Adrenal gland (tissue), 5 donors: Measurements from ENCODE around the gene ST6GALNAC3.

ENCODE experiments used
- POLR2A ChIP-seq, 2 donors: fragments of 450-650 bp; IDR thresholded peaks; one replicate each; pipeline ENCODE4 v1.6.1; 2017; ENCODE audit warnings: antibody characterized with exemption in 2 of 2, mild to moderate bottlenecking in 2 of 2, moderate library complexity in 1 of 2
- TF ChIP-seq, protein P1 (sequence below), 6 experiments: fragments of 450-650 bp in 4 of 6; fragments of 200-600 bp in 2 of 6; sonication (generic) in 1 of 6; IDR thresholded peaks; 1 replicate in 5 of 6; 2 replicates in 1 of 6; pipeline versions ENCODE4 v1.5.1 to v1.8.0; 2016 to 2021; ENCODE audit warnings: antibody characterized with exemption in 6 of 6, mild to moderate bottlenecking in 2 of 6, moderate library complexity in 1 of 6
- donor health status: DM: no; HTN: no; CAD: no.

DNA sequence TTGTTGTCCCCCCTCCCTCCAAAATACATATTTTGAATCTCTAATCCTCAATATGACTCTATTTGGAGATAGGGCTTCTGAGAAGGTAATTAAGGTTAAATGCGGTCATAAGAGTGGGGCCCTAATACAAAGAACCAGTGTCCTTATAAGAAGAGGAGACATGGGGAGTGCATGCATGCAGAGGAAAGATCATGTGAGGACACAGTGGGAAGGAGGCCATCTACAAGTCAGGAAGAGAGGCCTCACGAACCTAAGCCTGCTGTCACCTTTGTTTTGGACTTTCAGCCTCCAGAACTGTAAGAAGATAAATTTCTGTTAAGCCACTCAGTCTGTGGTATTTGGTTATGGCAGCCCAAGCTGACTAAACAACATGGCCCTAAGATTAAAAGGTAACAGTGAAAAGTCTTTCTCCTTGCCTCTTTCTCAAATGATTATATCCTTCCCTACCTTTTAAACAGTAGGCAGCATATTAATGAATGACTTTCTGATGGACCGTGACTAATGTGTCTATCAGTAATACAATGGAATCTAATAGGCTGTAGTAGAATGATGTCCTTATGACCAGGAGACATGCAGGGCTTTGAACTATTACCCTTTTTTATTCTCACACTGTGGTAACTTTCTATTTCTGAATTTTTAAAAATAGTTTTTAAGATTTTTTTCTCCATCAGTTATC is 40.6 kb upstream of the ST6GALNAC3 start:
- TF ChIP-seq, protein P1, sequence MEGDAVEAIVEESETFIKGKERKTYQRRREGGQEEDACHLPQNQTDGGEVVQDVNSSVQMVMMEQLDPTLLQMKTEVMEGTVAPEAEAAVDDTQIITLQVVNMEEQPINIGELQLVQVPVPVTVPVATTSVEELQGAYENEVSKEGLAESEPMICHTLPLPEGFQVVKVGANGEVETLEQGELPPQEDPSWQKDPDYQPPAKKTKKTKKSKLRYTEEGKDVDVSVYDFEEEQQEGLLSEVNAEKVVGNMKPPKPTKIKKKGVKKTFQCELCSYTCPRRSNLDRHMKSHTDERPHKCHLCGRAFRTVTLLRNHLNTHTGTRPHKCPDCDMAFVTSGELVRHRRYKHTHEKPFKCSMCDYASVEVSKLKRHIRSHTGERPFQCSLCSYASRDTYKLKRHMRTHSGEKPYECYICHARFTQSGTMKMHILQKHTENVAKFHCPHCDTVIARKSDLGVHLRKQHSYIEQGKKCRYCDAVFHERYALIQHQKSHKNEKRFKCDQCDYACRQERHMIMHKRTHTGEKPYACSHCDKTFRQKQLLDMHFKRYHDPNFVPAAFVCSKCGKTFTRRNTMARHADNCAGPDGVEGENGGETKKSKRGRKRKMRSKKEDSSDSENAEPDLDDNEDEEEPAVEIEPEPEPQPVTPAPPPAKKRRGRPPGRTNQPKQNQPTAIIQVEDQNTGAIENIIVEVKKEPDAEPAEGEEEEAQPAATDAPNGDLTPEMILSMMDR (IDR thresholded peaks at IDR 0.05), result no peak
- no peak for TF ChIP-seq POLR2A (IDR thresholded peaks at IDR 0.05)
